Right cardiac atrium (tissue), 5 donors: Measurements from ENCODE around the gene CHD2. TPM values are rescaled to one million over a fixed set of nuclear protein-coding genes. Genes with fewer than 3 reads are reported as not detected.

Experiments
- ATAC-seq, 2 donors: fragments of 200-7000 bp; cut with Tn5 transposase; one replicate each; pipeline versions ENCODE4 v1.8.0 to v1.9.1; 2020; ENCODE audit warnings: moderate library complexity in 2 of 2, mild to moderate bottlenecking in 1 of 2
- DNase-seq, 3 donors: peaks; one replicate each; pipeline ENCODE4 v3.0.0-alpha.2; 2020
- H3K27ac ChIP-seq: one replicate; pipeline ENCODE4 v1.5.1; 2013; ENCODE audit warnings: mild to moderate bottlenecking, low read length, control low read depth, moderate library complexity
- H3K27me3 ChIP-seq: one replicate; pipeline ENCODE4 v1.6.1; 2013; ENCODE audit not compliant: control insufficient read depth, insufficient read depth
- H3K4me1 ChIP-seq: one replicate; pipeline ENCODE4 v1.6.1; 2013; ENCODE audit warnings: low read length; ENCODE audit not compliant: control insufficient read depth, insufficient read depth
- H3K4me3 ChIP-seq: one replicate; pipeline ENCODE4 v1.5.1; 2013; ENCODE audit warnings: low read length, control low read depth
- H3K9me3 ChIP-seq: one replicate; pipeline ENCODE4 v1.6.1; 2013; ENCODE audit warnings: low read length; ENCODE audit not compliant: control insufficient read depth
- WGBS: extraction: QIAGEN DNeasy Blood & Tissue Kit; methylation state at CpG from one replicate; pipeline ENCODE4 v1.1.7; 2013; 5-methylcytosine and 5-hydroxymethylcytosine counted together
- intact Hi-C, 4 donors: fragments of 100-400 bp; cut with DNase I; formaldehyde crosslinking; loops; one replicate each; pipeline versions ENCODE4 v1.11.0 to v1.14.0; 2022 to 2023
- polyA plus RNA-seq: library from polyadenylated mRNA; stranded (reverse); fragments of 200-250 nt; gene quantifications from one replicate; pipeline ENCODE4 v1.2.3, GENCODE V29; 2013
- total RNA-seq, 4 donors: library from RNA; stranded (reverse); fragmentation: NEBNext Ultra II Directional; extraction: Animal tissue kit (Norgen Biotek cat#: 25700); gene quantifications; one replicate each; pipeline ENCODE4 v1.2.1, GENCODE V29; 2021
- donor health status: healthy with polysubstance abuse.
- donor health status: DM: no; HTN: yes; CAD: no.
- donor health status: DM: no; HTN: no; CAD: no.
- donor health status: DM: no; HTN: yes; CAD: no; lungs with severe emphysema.
- donor health status: DM: yes; HTN: yes; CAD: no.

The CHD2 gene
- total and polyA plus RNA-seq, 5 donors, result 28.4 to 83.6 (median 64.3) TPM

DNA sequence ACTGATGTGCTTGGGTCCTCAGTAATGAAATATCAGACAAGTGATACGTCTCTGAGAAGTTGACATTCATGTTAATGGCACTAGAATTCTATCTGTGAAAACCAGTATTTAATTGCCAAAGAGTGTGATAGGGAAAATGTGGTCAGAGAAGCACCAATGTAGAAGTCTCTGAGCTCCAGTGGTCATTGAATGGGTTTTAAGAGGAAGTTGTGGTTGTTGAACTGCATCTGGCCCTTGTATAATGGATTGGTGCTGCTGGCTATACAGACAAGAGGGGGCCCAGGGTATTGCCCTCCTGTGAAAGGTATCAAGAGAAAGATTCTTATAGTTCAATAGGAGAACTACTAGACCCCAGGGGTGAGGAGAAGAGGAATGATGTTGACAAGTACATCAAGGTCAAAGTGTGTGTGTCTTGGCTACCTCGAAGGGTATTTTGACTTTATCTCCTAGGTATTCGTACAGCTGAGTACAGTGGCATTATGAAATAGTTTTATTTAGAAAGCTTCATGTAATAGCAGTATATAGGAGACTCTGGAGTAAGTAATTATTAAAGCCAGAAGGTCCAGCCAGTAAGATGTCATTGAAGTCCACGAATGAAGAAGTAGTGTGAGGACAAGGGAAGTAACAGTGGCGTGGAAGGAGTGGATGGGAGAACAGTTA lies 47.1 kb downstream of the CHD2 start:
- Histone ChIP-seq H3K4me1 (no peaks in the 10 kb centered on the region), H3K27ac (peak overlapping the region; percentile 35), H3K27me3 (no peaks in the 10 kb centered on the region), H3K4me3 (no peak overlapping the region), H3K9me3 (peaks cover 1% of the 10 kb centered on the region)
- ATAC-seq, result no peak
- DNase-seq, result no peak
- WGBS, result 89% methylated on average over 5 of the region's 5 CpGs
- intact Hi-C loops, result loop anchor here in 3 of 4 donors (10.0 kb wide), 3 partner anchors 48 to 68 kb away; no protein-coding TSS in a partner anchor

DNA sequence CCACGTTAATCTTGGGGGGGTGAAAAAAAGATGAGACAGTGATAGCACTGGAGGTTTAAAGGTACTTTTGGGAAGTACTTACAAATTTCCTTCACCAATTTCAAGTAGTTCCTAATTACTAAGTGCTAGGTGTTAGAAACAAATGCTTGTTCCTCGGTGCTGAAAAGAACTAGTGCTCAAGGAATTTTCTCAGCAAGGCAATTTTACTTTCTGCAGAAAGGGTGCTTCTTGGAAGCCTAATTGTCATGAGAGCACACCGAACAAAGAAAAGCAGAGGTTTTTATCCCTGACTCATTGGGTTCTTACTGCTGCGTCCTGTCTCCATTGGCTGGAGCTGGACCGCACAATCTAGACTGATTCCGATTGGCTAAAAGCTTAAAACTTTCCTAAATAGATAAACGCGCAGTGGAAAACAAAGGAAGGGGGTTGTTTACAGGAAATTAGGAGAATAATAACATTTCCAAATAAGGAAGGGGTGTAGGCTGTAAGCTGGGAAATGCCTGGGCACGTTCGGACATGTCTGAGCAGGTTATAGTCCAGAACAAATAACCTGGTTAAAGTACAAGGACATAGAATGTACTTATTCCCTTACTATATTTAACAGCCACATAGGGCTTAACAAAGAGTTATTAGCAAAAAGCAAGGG lies 49.6 kb downstream of the CHD2 start:
- ATAC-seq (no peak), DNase-seq (no peak)
- H3K4me1 ChIP-seq, result no peaks in the 10 kb centered on the region
- 96% methylated on average over 10 of the region's 10 CpGs for WGBS
- no peak overlapping the region for H3K4me3 ChIP-seq
- peaks cover 1% of the 10 kb centered on the region for H3K9me3 ChIP-seq
- H3K27ac ChIP-seq, result no peak overlapping the region
- no peaks in the 10 kb centered on the region for H3K27me3 ChIP-seq
- intact Hi-C loops, result loop anchor here in 3 of 4 donors (10.0 kb wide), 3 partner anchors 45 to 65 kb away; no protein-coding TSS in a partner anchor

DNA sequence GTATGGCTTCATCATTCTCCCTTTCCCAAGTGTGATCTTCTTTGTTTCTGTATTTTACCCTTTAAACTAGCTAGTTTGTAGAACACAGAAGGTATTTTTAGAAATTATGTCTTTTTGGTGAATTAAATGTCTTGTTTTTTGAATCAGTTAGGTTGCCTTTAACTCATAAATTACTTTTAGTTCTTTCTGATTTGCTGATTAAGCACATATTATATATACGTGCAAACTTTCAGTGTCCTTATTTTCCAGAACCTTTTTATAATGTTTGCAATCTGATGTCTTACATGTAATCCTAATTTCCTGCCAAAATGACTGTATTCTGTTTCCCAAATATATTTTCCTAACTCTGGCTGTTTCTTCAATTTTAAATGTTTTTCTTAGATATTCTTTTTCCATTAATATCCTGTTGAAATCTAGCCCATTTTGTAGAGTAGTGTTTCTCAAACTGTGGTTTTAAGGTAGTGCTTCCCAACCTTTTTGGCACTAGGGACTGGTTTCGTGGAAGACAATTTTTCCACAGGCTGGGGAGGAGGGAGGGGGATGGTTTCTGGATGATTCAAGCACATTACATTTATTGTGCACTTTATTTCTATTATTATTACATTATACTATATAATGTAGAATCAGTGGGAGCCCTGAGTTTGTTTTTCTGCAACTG lies 51.8 kb downstream of the CHD2 start:
- Histone ChIP-seq H3K9me3 (peaks cover 1% of the 10 kb centered on the region), H3K27ac (no peak overlapping the region), H3K4me1 (no peaks in the 10 kb centered on the region), H3K4me3 (no peak overlapping the region), H3K27me3 (no peaks in the 10 kb centered on the region)
- ATAC-seq, result no peak
- intact Hi-C loops, result no loop called here
- no peak for DNase-seq
- WGBS, result 52% methylated on average over 2 of the region's 2 CpGs

DNA sequence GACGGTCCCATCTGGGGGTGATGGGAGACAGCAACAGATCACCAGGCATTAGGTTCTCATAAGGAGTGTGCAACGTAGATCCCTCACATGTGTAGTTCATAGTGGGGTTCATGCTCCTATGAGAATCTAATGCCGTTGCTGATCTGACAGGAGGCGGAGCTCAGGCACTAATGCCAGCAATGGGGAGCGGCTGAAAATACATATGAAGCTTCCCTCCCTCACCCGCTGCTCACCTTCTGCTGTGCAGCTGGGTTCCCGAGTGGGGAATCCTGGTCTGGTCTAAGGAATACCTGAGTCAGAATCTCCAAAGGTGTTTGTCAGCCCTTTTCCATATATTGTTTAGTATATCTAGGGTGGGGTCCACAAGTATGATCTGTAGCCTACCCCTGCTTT lies 52.3 kb downstream of the CHD2 start:
- H3K4me1 ChIP-seq, result no peaks in the 10 kb centered on the region
- 90% methylated on average over 7 of the region's 7 CpGs for WGBS
- DNase-seq (no peak), ATAC-seq (no peak)
- H3K4me3 ChIP-seq, result no peak overlapping the region
- H3K27me3 ChIP-seq, result no peaks in the 10 kb centered on the region
- intact Hi-C loops, result no loop called here
- H3K27ac ChIP-seq, result no peak overlapping the region
- peaks cover 1% of the 10 kb centered on the region for H3K9me3 ChIP-seq

DNA sequence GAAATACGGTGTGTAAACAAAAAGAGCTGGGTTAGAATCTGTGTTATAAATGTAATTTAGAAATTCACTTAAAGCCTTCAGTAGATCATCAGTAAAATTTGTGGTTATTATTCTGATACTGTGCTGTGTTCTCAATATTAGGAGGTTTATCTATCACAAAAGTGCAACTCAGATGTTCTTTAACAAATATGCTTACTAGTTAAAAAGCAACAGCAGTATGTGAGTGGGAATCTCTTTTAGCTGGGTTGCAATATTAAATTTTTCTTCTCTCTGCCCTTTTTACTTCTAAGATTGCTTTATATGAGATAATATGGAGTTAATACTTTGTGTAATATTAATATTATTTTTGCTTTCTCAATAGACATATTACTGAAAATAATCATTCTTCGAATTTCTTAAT lies 53.4 kb downstream of the CHD2 start:
- Histone ChIP-seq H3K4me3 (no peak overlapping the region), H3K27me3 (no peaks in the 10 kb centered on the region), H3K4me1 (no peaks in the 10 kb centered on the region), H3K9me3 (no peaks in the 10 kb centered on the region), H3K27ac (no peak overlapping the region)
- ATAC-seq (no peak), DNase-seq (no peak)
- intact Hi-C loops, result no loop called here
- 97% methylated on average over 2 of the region's 2 CpGs for WGBS

DNA sequence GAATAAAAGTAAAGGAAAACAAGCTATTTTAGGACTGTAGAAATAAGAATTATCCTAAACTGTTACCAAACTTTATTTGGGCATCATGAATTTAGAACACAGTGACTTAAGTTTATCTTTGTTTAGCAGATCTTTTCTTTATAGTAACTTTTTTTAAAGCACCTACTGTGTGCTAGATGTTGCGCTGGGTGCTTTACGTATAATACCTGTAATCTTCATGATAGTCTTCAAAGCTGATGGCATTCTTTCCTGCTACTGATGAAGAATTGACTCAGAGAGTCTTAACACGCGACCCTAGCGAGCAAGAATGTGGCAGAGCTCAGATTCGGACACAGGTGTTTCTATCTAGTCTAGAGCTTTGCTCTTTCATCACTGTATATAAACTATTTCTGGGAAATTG lies 53.9 kb downstream of the CHD2 start:
- DNase-seq, result no peak
- ATAC-seq, result no peak
- Histone ChIP-seq H3K9me3 (no peaks in the 10 kb centered on the region), H3K4me3 (no peak overlapping the region), H3K27ac (no peak overlapping the region), H3K27me3 (no peaks in the 10 kb centered on the region), H3K4me1 (no peaks in the 10 kb centered on the region)
- 96% methylated on average over 6 of the region's 6 CpGs for WGBS
- intact Hi-C loops, result no loop called here

DNA sequence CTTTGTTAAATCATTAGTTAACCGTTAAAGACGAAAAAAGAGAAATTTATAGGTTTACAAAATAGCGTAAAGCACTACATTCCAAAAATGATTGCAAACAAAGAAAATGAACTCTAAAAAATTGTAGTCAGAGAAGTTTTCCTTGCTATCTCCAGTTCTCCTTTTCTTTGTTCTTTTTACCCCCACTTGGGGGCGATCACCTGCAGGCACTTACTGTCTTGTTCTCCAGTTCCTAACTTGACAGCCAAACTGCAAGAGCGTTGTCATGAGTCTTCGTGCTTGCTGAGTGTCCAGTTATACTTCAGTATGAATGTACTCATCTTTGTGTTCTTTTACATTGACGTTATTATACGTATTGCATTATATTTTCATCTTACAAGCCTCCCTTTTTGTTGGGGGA lies 54.5 kb downstream of the CHD2 start:
- H3K27ac ChIP-seq, result no peak overlapping the region
- no peaks in the 10 kb centered on the region for H3K9me3 ChIP-seq
- no peak for DNase-seq
- intact Hi-C loops, result no loop called here
- ATAC-seq, result no peak
- H3K4me1 ChIP-seq, result no peaks in the 10 kb centered on the region
- WGBS, result 95% methylated on average over 8 of the region's 8 CpGs
- no peak overlapping the region for H3K4me3 ChIP-seq
- H3K27me3 ChIP-seq, result no peaks in the 10 kb centered on the region

DNA sequence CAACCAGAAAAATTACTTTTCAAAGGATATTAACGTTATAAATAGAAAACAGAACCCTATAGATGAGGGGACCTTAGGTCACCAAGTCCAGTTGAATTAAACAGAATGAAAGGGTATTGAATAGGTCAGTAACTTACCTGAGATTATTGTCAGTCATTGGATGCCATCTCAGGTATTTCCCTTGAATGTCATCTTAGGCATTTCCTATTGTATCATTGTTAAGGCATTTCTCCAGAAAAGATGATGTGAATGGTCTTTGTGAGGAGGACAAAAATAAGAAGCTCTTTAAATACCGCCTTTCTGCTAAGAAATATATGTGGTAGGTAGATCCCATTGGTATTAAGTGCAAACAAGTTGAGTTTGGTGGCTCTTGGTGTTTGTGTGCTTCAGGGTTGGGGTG lies 55.6 kb downstream of the CHD2 start:
- no peaks in the 10 kb centered on the region for H3K9me3 ChIP-seq
- ATAC-seq, result no peak
- H3K27ac ChIP-seq, result no peak overlapping the region
- DNase-seq, result no peak
- 95% methylated on average over 2 of the region's 2 CpGs for WGBS
- no peak overlapping the region for H3K4me3 ChIP-seq
- H3K27me3 ChIP-seq, result no peaks in the 10 kb centered on the region
- H3K4me1 ChIP-seq, result no peaks in the 10 kb centered on the region
- intact Hi-C loops, result no loop called here

DNA sequence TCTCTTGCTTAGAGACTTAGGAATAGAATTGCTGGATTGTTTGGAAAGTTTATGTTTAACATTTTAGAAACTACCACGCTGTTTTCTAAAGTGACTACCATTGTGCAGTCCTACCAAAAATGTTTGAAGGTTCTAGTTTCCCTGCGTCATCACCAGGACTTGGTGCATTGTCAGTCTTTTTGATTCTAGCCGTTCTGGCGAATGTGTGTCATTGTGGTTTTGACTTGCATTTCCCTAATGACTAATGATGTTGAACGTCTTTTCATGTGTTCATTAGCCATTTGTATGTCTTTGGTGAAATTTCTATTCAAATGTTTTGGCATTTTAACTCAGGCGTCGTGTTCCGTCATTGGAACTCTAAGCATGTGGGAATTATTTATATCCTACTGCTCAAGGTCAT lies 58.0 kb downstream of the CHD2 start:
- no peak overlapping the region for H3K4me3 ChIP-seq
- H3K9me3 ChIP-seq, result no peaks in the 10 kb centered on the region
- WGBS, result 73% methylated on average over 8 of the region's 8 CpGs
- DNase-seq (no peak), ATAC-seq (no peak)
- intact Hi-C loops, result no loop called here
- H3K4me1 ChIP-seq, result no peaks in the 10 kb centered on the region
- no peaks in the 10 kb centered on the region for H3K27me3 ChIP-seq
- no peak overlapping the region for H3K27ac ChIP-seq

DNA sequence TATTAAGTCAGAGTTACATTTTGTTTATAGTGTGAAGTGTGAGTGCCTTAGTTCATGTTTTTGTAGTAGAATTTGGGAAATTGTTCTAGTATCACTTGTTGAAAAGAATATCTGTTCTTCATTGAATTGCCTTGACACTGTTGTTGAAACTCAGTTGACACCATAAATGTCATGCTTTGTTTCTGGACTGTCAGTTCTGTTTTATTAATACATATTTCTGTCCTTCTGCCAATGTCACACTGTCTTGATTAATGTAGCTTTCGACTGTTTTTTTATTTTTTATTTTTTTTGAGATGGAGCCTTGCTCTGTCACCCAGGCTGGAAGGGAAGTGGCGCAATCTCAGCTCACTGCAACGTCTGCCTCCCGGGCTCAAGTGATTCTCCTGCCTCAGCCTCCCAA lies 59.1 kb downstream of the CHD2 start:
- DNase-seq, result peak in 1 of 3 donors; percentile 12
- no peak overlapping the region for H3K4me3 ChIP-seq
- peak in 1 of 2 donors; percentile 26 for ATAC-seq
- no peak overlapping the region for H3K27ac ChIP-seq
- H3K27me3 ChIP-seq, result no peaks in the 10 kb centered on the region
- WGBS, result 76% methylated on average over 4 of the region's 4 CpGs
- no peaks in the 10 kb centered on the region for H3K9me3 ChIP-seq
- H3K4me1 ChIP-seq, result no peaks in the 10 kb centered on the region
- intact Hi-C loops, result no loop called here

DNA sequence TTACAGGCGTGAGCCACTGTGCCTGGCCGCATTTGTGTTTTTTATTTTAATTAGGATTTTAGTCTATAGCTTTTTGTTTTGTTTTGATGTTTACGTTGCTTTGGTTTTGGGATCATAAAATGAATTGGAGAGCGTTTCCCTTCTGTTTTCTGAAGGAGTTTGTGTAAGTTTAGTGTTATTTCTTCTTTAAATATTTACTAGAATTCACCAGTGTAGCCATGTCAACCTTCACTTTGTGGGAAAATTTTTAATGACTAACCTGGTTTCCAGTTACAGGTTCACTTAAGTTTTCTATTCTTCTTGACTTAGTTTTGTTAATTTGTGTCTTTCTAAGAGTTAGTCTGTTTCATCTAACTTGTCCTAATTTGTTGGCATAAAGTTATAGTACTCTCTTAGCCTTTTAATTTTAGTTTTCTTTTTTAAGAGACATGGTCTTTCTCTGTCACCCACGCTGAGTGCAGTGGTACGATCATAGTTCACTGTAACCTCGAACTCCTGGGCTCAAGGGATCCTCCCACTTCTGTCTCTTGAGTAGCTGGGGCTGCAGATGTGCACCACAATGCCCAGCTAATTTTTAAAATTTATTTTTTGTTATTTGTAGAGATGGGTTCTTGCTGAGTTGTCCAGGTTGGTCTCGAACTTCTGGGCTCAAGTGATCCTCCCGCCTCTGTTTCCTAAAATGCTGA lies 61.0 kb downstream of the CHD2 start:
- Histone ChIP-seq H3K27me3 (no peaks in the 10 kb centered on the region), H3K9me3 (no peaks in the 10 kb centered on the region), H3K4me3 (no peak overlapping the region), H3K27ac (peak overlapping the region; percentile 45), H3K4me1 (no peaks in the 10 kb centered on the region)
- ATAC-seq (no peak), DNase-seq (no peak)
- WGBS, result 97% methylated on average over 9 of the region's 9 CpGs
- intact Hi-C loops, result no loop called here
